NCI-H146 treated with DMSO at 0.1 percent for 48 hours (cell line): Measurements from ENCODE around the gene PAN2.
"Not testable (repeated sequence)": the region's sequence is repeated elsewhere in the genome, so short reads cannot be mapped to it uniquely, and the experiment has no call there.

ENCODE experiments used
- DNase-seq: peaks from one replicate; lab custom pipeline; 2025; ENCODE audit not compliant: unreplicated experiment; lab: John Stamatoyannopoulos, UW

PAN2 gene

GRCh38 chr12:56315249-56315621, 18.6 kb downstream of the PAN2 start:
- no peak for DNase-seq

- DNase-seq = no peak
Measured at GRCh38 chr12:56311003-56311402, 22.8 kb downstream of the PAN2 start.

GRCh38 chr12:56308714-56309113, 25.1 kb downstream of the PAN2 start:
- DNase-seq = no peak

- DNase-seq = no peak
Measured at GRCh38 chr12:56307221-56307965, 26.4 kb downstream of the PAN2 start.

GRCh38 chr12:56304872-56305590, 28.8 kb downstream of the PAN2 start:
- no peak for DNase-seq

- DNase-seq = no peak
Measured at GRCh38 chr12:56304276-56304675, 29.5 kb downstream of the PAN2 start.

- peak; percentile 59 for DNase-seq
Measured at GRCh38 chr12:56300644-56301464, 32.9 kb downstream of the PAN2 start.

GRCh38 chr12:56299853-56300643, 33.8 kb downstream of the PAN2 start, which contains the start of gene CS:
TSS of gene CS (minus strand) at chr12:56300330. CDS start at chr12:56300201, 129 bp downstream.
- peak; percentile 98 for DNase-seq

- DNase-seq = no peak
Measured at GRCh38 chr12:56299308-56299852, 34.4 kb downstream of the PAN2 start.

- DNase-seq = no peak
Measured at GRCh38 chr12:56298828-56299227, 35.0 kb downstream of the PAN2 start.

GRCh38 chr12:56297400-56297799, 36.4 kb downstream of the PAN2 start:
- DNase-seq = no peak

GRCh38 chr12:56296295-56296694, 37.5 kb downstream of the PAN2 start:
- no peak for DNase-seq

GRCh38 chr12:56293795-56294194, 40.0 kb downstream of the PAN2 start:
- DNase-seq = no peak

GRCh38 chr12:56288705-56289387, 45.0 kb downstream of the PAN2 start:
- DNase-seq = no peak

- no peak for DNase-seq
Measured at GRCh38 chr12:56286044-56286830, 47.6 kb downstream of the PAN2 start.

GRCh38 chr12:56284263-56284662, 49.5 kb downstream of the PAN2 start:
- not testable (repeated sequence) for DNase-seq

GRCh38 chr12:56282579-56282978, 51.2 kb downstream of the PAN2 start:
- DNase-seq = no peak

- DNase-seq = no peak
Measured at GRCh38 chr12:56282030-56282429, 51.8 kb downstream of the PAN2 start.

- no peak for DNase-seq
Measured at GRCh38 chr12:56280849-56281248, 53.0 kb downstream of the PAN2 start.
